ENCODE data around the gene C12orf54. TPM values are rescaled to one million over a fixed set of nuclear protein-coding genes. Genes with fewer than 3 reads are reported as not detected.
"Not testable (repeated sequence)": the region's sequence is repeated elsewhere in the genome, so short reads cannot be mapped to it uniquely, and the experiment has no call there.

Gene C12orf54
- total RNA-seq, 4 donors from 2014 or later, result 0.95 TPM; not detected in 3

GRCh38 chr12:48455116-48455515 lies 27.2 kb upstream of the C12orf54 start:
- H3K4me3 ChIP-seq, result no peak overlapping the region
- intact Hi-C loops (cut with DNase I; ENCODE audit: low total_unique reads), result no loop called here
- H3K27ac ChIP-seq, result no peak overlapping the region
- no peaks in the 10 kb centered on the region for H3K4me1 ChIP-seq
- H3K27me3 ChIP-seq, result no peaks in the 10 kb centered on the region
- no peaks in the 10 kb centered on the region for H3K9me3 ChIP-seq
- 50 to 83% methylated on average over 2 of the region's 2 CpGs for WGBS, 2 donors (ENCODE audit: low coverage in 1 of 2)
- no peaks in the 10 kb centered on the region for H3K36me3 ChIP-seq
- no peak for DNase-seq
- TF ChIP-seq CTCF (IDR thresholded peaks at IDR 0.05) (no peak), POLR2AphosphoS5 (IDR thresholded peaks at IDR 0.05) (no peak), POLR2A (IDR thresholded peaks at IDR 0.05) (no peak), EP300 (IDR thresholded peaks at IDR 0.05; ENCODE audit: low read depth) (no peak)
- in situ Hi-C loops (cut with MboI; ENCODE audit: low pct_ligation_motif_present in 1 of 4, low pct_unique_long_range_greater_than_20kb in 1 of 4, low sequenced_read_pairs in 3 of 4), result no loop called here

GRCh38 chr12:48459259-48459658 lies 23.0 kb upstream of the C12orf54 start:
- no peaks in the 10 kb centered on the region for H3K4me1 ChIP-seq
- H3K27me3 ChIP-seq, result no peaks in the 10 kb centered on the region
- intact Hi-C loops (cut with DNase I; ENCODE audit: low total_unique reads) (no loop called here), in situ Hi-C loops (cut with MboI; ENCODE audit: low pct_ligation_motif_present in 1 of 4, low pct_unique_long_range_greater_than_20kb in 1 of 4, low sequenced_read_pairs in 3 of 4) (no loop called here)
- no peak for TF ChIP-seq POLR2A (IDR thresholded peaks at IDR 0.05)
- no peak for TF ChIP-seq POLR2AphosphoS5 (IDR thresholded peaks at IDR 0.05)
- TF ChIP-seq CTCF (IDR thresholded peaks at IDR 0.05), result no peak
- TF ChIP-seq EP300 (IDR thresholded peaks at IDR 0.05; ENCODE audit: low read depth), result no peak
- no peaks in the 10 kb centered on the region for H3K36me3 ChIP-seq
- H3K27ac ChIP-seq, result no peak overlapping the region
- H3K4me3 ChIP-seq, result no peak overlapping the region
- WGBS, 2 donors (ENCODE audit: low coverage in 1 of 2), result 90 to 100% methylated on average over 3 to 6 of the region's 6 CpGs
- H3K9me3 ChIP-seq, result no peaks in the 10 kb centered on the region
- DNase-seq, result no peak

- H3K27ac ChIP-seq; H3K4me3 ChIP-seq; H3K36me3 ChIP-seq; DNase-seq; H3K27me3 ChIP-seq; intact Hi-C loops (cut with DNase I; ENCODE audit: low total_unique reads); H3K9me3 ChIP-seq; H3K4me1 ChIP-seq; in situ Hi-C loops (cut with MboI; ENCODE audit: low pct_ligation_motif_present in 1 of 4, low pct_unique_long_range_greater_than_20kb in 1 of 4, low sequenced_read_pairs in 3 of 4): not testable (repeated sequence)
- 82 to 85% methylated on average over 9 of the region's 9 CpGs for WGBS, 2 donors (ENCODE audit: low coverage in 1 of 2)
Measured at GRCh38 chr12:48469027-48469426, 13.3 kb upstream of the C12orf54 start.

- no peak within 1 kb of the TSS for H3K27ac ChIP-seq
- 88 to 96% methylated on average over 6 to 7 of the region's 7 CpGs for WGBS, 2 donors (ENCODE audit: low coverage in 1 of 2)
- no peak for TF ChIP-seq EP300 (IDR thresholded peaks at IDR 0.05; ENCODE audit: low read depth)
- TF ChIP-seq CTCF (IDR thresholded peaks at IDR 0.05), result no peak
- no peak for TF ChIP-seq POLR2A (IDR thresholded peaks at IDR 0.05)
- TF ChIP-seq POLR2AphosphoS5 (IDR thresholded peaks at IDR 0.05), result no peak
- intact Hi-C loops (cut with DNase I; ENCODE audit: low total_unique reads) (no loop called here), in situ Hi-C loops (cut with MboI; ENCODE audit: low pct_ligation_motif_present in 1 of 4, low pct_unique_long_range_greater_than_20kb in 1 of 4, low sequenced_read_pairs in 3 of 4) (no loop called here)
- no peaks in the 10 kb centered on the region for H3K27me3 ChIP-seq
- peaks cover 8 to 9% of the 10 kb centered on the region in 2 donors for H3K9me3 ChIP-seq
- DNase-seq, result no peak
- no peak within 1 kb of the TSS for H3K4me3 ChIP-seq
- no peaks in the 10 kb centered on the region for H3K36me3 ChIP-seq
- no peaks in the 10 kb centered on the region for H3K4me1 ChIP-seq
Measured at GRCh38 chr12:48472259-48472658, 10.0 kb upstream of the C12orf54 start, which contains the start of gene ANP32D. ANP32D (plus strand) TSS chr12:48472559; CDS start chr12:48472665, 106 bp downstream.

- Histone ChIP-seq H3K9me3 (peaks cover 8 to 9% of the 10 kb centered on the region in 2 donors), H3K4me3 (no peak overlapping the region), H3K4me1 (no peaks in the 10 kb centered on the region), H3K36me3 (no peaks in the 10 kb centered on the region), H3K27me3 (no peaks in the 10 kb centered on the region), H3K27ac (no peak overlapping the region)
- intact Hi-C loops (cut with DNase I; ENCODE audit: low total_unique reads), result no loop called here
- in situ Hi-C loops (cut with MboI; ENCODE audit: low pct_ligation_motif_present in 1 of 4, low pct_unique_long_range_greater_than_20kb in 1 of 4, low sequenced_read_pairs in 3 of 4), result no loop called here
- TF ChIP-seq POLR2AphosphoS5 (IDR thresholded peaks at IDR 0.05), result no peak
- no peak for TF ChIP-seq EP300 (IDR thresholded peaks at IDR 0.05; ENCODE audit: low read depth)
- TF ChIP-seq CTCF (IDR thresholded peaks at IDR 0.05), result no peak
- no peak for TF ChIP-seq POLR2A (IDR thresholded peaks at IDR 0.05)
- 74 to 80% methylated on average over 9 of the region's 9 CpGs for WGBS, 2 donors (ENCODE audit: low coverage in 1 of 2)
- no peak for DNase-seq
Measured at GRCh38 chr12:48473061-48473460, 9.2 kb upstream of the C12orf54 start.

GRCh38 chr12:48474497-48474896 lies 7.8 kb upstream of the C12orf54 start:
- DNase-seq; intact Hi-C loops (cut with DNase I; ENCODE audit: low total_unique reads); H3K27me3 ChIP-seq; H3K27ac ChIP-seq; H3K4me3 ChIP-seq; H3K4me1 ChIP-seq; in situ Hi-C loops (cut with MboI; ENCODE audit: low pct_ligation_motif_present in 1 of 4, low pct_unique_long_range_greater_than_20kb in 1 of 4, low sequenced_read_pairs in 3 of 4); H3K36me3 ChIP-seq; H3K9me3 ChIP-seq: not testable (repeated sequence)
- 71% methylated on average over 11 of the region's 11 CpGs; no CpG with 5 or more reads in 1 of the 2 donors for WGBS, 2 donors (ENCODE audit: low coverage in 1 of 2)

Data from transverse colon (tissue), 4 donors.